ENCODE measurements around the gene NMT1. TPM values are rescaled to one million over a fixed set of nuclear protein-coding genes. Genes with fewer than 3 reads are reported as not detected.

The NMT1 gene
- total and polyA plus RNA-seq, 2 of the 13 experiments (the other 11 are each of a cell fraction or from before 2014, with no cell fraction given): 75.7 to 142 TPM

DNA sequence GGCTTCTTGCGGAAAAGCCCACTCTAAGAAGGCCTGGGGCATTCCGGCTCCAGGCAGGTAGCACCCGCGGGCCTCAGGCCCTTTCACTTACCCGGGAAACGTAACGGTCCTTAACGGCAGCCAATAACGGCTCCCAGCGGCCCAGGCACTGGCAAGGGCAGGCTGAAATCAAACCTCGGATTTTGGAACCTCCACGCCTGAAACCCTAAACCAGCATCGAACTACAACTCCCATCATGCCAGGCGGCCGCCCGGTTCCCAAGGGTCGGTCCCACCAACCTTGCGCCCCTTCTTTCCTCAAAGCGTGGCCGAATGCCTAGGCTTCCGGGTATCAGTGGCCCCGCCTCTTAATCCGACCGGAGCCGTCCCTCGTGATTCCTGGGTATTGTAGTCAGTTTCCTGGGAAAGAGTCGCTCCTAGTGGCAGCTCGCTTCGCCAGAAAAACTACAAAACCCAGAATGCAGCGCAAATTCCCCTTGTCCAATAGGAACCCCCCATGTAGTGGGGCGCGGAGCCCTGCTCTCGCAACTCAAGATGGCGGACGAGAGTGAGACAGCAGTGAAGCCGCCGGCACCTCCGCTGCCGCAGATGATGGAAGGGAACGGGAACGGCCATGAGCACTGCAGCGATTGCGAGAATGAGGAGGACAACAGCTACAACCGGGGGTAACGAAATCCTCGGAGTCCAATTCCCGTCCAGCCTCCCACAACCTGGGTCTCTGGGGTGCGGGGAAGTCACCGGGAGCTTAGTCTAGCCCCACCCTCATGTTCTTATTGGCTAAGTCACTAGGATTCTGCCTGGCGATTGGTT is at the start of gene NMT1 (continued):
- TF ChIP-seq, protein P1, sequence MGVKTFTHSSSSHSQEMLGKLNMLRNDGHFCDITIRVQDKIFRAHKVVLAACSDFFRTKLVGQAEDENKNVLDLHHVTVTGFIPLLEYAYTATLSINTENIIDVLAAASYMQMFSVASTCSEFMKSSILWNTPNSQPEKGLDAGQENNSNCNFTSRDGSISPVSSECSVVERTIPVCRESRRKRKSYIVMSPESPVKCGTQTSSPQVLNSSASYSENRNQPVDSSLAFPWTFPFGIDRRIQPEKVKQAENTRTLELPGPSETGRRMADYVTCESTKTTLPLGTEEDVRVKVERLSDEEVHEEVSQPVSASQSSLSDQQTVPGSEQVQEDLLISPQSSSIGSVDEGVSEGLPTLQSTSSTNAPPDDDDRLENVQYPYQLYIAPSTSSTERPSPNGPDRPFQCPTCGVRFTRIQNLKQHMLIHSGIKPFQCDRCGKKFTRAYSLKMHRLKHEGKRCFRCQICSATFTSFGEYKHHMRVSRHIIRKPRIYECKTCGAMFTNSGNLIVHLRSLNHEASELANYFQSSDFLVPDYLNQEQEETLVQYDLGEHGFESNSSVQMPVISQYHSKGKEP (CRISPR knock-in tag; IDR thresholded peaks at IDR 0.05): peak; percentile 92
- TF ChIP-seq ZNF546 (CRISPR knock-in tag; conservative IDR thresholded peaks at IDR 0.05) (no peak), RAD21 (CRISPR knock-in tag; IDR thresholded peaks at IDR 0.05) (no peak; the same call in none of the 2 replicates), REXO4 (CRISPR knock-in tag; IDR thresholded peaks at IDR 0.05; ENCODE audit: borderline replicate concordance) (no peak), NFE2L2 (IDR thresholded peaks at IDR 0.05; ENCODE audit: low read length) (no peak), BRD4 (CRISPR knock-in tag; IDR thresholded peaks at IDR 0.05) (peak; percentile 94; the same call in 1 of the 2 replicates), ZNF136 (CRISPR knock-in tag; IDR thresholded peaks at IDR 0.05; ENCODE audit: low read depth) (peak; percentile 93; the same call in 1 of the 2 replicates), ZNF749 (CRISPR knock-in tag; IDR thresholded peaks at IDR 0.05; ENCODE audit: borderline replicate concordance) (peak; percentile 79; the same call in 1 of the 2 replicates), BRCA1 (CRISPR knock-in tag; IDR thresholded peaks at IDR 0.05) (no peak; the same call in 1 of the 2 replicates), SOX6 (IDR thresholded peaks at IDR 0.05) (no peak), SOX6 (CRISPR knock-in tag; IDR thresholded peaks at IDR 0.05) (peak; percentile 31; the same call in 1 of the 2 replicates), ZFX (CRISPR knock-in tag; IDR thresholded peaks at IDR 0.05; ENCODE audit: low read depth) (peak; percentile 99), MAFK (conservative IDR thresholded peaks at IDR 0.05 in 1 of 2, IDR thresholded peaks at IDR 0.05 in 1 of 2; ENCODE audit: low read length in 2 of 2) (no peak), ZNF234 (CRISPR knock-in tag; conservative IDR thresholded peaks at IDR 0.05) (no peak), ZNF232 (CRISPR knock-in tag; IDR thresholded peaks at IDR 0.05; ENCODE audit: borderline replicate concordance) (peak; percentile 97), XRCC5 (optimal IDR thresholded peaks at IDR 0.05; ENCODE audit: low read length) (peak; percentile 57), TOE1 (CRISPR knock-in tag; IDR thresholded peaks at IDR 0.05) (peak; percentile 19; the same call in 1 of the 2 replicates), PRMT3 (CRISPR knock-in tag; IDR thresholded peaks at IDR 0.05; ENCODE audit: borderline replicate concordance, low read depth) (no peak), REL (CRISPR knock-in tag; conservative IDR thresholded peaks at IDR 0.05) (no peak)
- TF ChIP-seq, protein P2, sequence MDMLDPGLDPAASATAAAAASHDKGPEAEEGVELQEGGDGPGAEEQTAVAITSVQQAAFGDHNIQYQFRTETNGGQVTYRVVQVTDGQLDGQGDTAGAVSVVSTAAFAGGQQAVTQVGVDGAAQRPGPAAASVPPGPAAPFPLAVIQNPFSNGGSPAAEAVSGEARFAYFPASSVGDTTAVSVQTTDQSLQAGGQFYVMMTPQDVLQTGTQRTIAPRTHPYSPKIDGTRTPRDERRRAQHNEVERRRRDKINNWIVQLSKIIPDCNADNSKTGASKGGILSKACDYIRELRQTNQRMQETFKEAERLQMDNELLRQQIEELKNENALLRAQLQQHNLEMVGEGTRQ (IDR thresholded peaks at IDR 0.05; ENCODE audit: low read depth, low read length): peak; percentile 10; the same call in 1 of the 2 replicates
- TF ChIP-seq, protein P2 (CRISPR knock-in tag; IDR thresholded peaks at IDR 0.05; ENCODE audit: borderline replicate concordance): 0 out of 2 replicates have a peak, but pooled peaks have one; percentile 48
- TF ChIP-seq, protein P3, sequence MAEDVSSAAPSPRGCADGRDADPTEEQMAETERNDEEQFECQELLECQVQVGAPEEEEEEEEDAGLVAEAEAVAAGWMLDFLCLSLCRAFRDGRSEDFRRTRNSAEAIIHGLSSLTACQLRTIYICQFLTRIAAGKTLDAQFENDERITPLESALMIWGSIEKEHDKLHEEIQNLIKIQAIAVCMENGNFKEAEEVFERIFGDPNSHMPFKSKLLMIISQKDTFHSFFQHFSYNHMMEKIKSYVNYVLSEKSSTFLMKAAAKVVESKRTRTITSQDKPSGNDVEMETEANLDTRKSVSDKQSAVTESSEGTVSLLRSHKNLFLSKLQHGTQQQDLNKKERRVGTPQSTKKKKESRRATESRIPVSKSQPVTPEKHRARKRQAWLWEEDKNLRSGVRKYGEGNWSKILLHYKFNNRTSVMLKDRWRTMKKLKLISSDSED (CRISPR knock-in tag; IDR thresholded peaks at IDR 0.05): no peak
- TF ChIP-seq, protein P4, sequence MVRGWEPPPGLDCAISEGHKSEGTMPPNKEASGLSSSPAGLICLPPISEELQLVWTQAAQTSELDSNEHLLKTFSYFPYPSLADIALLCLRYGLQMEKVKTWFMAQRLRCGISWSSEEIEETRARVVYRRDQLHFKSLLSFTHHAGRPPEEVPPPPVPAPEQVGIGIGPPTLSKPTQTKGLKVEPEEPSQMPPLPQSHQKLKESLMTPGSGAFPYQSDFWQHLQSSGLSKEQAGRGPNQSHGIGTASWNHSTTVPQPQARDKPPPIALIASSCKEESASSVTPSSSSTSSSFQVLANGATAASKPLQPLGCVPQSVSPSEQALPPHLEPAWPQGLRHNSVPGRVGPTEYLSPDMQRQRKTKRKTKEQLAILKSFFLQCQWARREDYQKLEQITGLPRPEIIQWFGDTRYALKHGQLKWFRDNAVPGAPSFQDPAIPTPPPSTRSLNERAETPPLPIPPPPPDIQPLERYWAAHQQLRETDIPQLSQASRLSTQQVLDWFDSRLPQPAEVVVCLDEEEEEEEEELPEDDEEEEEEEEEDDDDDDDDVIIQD (CRISPR knock-in tag; IDR thresholded peaks at IDR 0.05; ENCODE audit: low read depth): no peak

Measured in HepG2 (cell line).